Activated T-cell treated with anti-CD3 and anti-CD28 coated beads for 4 hours (primary cell): ENCODE measurements around the gene LAIR1.
A peak's percentile ranks its signal among the peaks of the same experiment; 100 is the strongest.
"Not testable (repeated sequence)": the region's sequence is repeated elsewhere in the genome, so short reads cannot be mapped to it uniquely, and the experiment has no call there.

ENCODE experiments used
- DNase-seq: peaks from one replicate; pipeline ENCODE4 v3.0.0-alpha.2; 2020

Gene LAIR1

DNA sequence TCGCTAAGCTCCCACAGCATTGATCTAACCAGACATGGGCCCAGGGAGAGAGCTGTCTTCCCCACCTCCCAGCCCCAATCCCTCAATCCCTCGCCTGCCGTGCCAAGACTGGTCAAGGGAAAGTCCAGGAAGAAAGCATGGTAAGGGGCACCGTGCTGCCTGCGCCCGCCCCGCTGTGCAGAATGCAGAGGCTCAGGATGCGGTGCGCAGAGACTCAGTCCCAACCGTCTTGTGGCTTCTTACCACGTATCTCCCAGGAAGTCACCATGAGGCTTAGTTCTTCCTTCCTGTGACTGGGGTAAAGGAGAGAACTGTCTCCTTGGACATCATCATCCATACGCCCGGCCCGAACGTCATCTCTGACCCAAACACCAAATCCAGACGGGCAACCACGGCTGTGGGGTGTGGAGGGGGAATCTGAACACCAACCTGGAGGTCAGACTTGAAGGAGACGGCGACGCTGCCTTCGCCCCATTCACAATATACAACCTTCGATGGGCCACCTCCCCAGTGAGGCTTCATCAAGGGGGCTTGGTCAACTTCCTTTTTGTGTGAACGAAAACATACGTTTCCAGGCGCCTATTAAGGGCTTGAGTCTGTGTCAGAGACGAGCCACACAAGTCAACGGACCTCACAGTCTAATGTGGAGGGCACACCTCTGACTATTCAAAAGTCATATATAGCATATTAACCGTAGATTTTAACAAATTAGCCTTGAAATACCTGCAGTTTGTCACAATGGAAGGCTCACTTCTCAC, 10.6 kb upstream of the LAIR1 start:
- not testable (repeated sequence) for DNase-seq

DNA sequence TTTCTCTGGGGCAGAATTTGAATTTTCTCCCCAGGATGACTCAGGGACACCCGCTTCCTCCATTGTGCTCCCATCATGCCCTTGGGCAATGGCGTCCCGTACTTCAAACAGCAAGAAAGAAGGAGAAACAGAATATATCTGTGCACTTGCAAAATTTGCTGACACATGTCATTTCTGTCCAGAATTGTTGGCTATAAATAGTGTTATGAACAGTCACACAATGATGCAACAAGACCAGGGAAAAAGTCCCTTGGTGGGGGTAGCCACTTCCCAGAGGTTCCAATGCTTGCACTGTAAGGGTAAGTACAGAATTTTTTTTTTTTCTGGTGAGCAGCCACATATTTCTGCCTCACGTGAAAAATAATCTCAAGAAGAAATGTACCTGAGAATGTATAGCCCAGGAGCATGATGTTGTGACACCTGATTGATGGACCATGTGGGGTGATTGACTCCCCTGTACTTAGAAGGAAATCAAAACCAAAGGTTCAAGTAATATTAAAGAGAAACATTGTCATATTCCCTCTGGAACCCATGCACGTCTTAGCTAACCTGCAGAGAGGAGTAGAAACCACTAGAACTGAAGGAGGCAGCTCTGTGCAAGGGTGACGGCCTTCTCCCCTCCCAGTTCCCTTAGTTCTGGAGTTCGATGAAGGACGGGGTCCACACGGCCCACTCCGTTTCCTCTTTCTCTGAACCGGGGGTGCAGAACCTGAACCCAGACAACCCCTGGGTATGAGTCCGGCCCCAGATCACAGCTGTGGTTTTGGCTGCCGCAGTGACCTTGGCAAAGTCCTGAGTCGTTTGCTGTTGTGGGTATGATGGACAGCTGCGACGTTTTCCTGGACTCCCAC, 9.3 kb upstream of the LAIR1 start:
- DNase-seq: no peak

DNA sequence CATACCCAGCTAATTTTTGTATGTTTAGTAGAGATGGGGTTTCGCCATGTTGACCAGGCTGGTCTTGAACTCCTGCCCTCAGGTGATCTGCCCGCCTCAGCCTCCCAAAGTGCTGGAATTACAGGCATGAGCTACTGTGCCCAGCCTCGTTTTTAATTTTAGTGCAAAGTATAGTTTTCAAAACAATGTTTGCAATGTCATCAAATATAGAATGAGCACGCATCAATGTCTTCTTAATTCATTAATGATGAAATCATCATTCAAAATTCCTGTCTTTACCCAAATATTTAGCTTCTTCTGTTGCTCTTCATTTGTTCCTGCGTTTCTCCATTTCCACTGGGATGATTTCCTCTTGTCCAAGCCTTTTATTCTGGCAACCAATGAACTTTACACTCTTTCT, 6.7 kb upstream of the LAIR1 start:
- not testable (repeated sequence) for DNase-seq

DNA sequence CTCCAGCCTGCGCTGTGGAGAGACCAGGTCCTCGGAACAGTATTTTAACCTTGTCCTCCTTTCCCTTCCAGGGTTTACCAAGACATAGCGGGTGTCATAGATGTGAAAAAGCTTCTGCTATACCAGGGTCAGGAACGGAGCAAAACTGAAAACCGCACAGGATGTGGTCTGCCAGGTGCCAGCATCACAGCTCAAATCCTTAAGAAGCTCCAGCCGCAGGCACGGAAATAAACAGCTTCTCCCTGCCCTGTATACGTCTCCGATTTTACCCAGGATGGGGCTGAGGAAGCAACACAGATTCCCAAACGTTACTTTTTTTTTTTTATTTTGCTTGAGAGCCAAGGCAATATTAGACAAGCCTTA, 5.7 kb upstream of the LAIR1 start:
- peak; percentile 29 for DNase-seq

DNA sequence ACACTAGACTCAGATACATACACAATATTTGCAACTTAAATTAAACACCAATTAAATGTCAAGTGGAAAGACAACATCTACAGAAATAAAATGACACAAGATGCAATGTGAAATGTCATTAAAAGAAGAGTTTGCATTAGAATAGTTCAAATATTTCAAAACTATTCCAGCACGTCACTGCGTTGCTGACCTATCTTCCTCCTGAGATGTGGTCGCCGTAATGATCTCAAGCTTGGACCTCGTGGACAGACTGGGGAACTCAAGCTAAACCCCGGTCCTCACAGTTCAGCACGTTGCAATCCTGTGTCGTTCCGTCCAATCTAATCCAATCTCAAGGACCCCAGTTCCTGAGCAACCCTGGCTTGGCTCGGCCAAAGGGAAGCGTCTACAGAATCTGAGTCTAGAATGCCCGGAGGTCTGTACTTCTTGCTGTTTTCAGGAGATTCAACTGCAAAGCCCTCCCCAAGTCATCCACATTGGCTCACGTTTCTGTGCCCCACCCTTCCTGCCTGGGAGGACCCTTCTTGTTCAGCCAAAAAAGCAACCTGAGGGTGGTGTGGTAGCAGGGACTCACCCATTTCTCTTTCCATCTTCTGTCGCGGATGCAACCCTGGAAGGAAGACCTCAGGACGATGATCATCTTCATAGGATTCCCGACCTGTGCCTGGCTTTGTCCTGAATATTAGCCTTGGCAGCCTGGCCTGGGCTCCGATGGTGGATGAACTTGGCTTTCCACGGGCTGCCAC, 5.1 kb upstream of the LAIR1 start:
- not testable (repeated sequence) for DNase-seq

DNA sequence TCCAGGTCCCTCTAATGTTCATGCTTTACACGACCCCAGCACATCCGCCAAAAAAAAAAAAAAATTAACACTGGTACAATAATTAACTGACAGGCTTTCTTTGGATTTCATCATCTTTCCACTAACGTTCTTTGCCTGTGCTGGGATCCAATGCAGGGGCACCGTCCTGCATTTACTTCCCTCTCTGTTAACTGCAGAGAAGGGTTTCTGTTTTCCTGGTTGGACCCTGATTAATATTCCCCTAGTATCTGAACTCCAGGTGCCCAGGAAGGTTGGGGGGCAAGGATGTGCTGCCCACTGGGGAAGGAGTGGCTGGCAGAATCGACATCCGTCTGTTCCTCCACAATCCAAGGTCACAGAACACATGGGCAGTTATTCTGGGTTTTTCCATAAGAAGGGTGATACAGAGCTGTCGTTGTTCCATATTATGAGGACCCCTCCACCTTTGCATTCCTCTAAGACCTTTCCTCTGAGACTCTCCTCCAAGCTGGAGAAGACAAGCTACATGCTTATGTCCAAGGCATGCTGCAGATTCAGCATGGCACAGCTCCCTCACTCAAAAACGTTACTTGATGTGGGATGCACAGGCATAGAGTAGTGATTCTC, 4.5 kb upstream of the LAIR1 start:
- no peak for DNase-seq

DNA sequence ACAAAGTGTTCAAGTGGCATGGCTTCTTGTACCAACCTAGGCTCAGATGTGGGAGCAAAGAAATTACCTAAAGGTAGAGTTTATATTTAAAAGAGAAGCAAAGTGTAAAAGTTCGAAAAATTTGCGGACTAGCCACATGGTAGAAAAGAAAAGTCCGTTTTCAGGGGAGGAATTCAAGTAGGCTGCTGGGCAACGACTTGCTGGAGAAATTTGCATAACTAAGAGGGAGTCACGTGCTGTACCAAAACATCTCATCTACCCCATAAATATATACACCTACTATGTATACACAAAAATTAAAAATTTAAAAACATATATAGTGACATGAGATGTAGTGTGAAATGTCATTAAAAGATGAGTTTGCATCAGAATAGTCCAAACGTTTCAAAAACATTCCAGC, 2.1 kb upstream of the LAIR1 start:
- DNase-seq: no peak

DNA sequence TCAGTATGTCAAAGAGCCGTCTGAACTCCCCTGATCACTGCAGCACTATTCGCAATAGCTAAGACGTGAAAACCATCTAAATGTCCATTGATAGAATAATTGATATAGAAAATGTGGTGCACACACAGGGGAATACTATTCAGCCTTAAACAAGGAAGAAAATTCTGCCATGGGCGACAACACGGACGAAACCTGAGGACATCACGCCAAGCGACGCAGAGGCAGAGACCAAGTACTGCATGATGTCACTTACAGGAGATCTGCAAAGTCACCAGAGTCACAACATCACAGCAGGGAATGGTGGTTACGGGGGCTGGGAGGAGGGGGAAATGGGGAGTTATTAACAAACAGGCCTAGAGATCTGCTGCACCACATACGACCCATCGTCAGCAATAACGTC, 1.1 kb upstream of the LAIR1 start:
- not testable (repeated sequence) for DNase-seq

DNA sequence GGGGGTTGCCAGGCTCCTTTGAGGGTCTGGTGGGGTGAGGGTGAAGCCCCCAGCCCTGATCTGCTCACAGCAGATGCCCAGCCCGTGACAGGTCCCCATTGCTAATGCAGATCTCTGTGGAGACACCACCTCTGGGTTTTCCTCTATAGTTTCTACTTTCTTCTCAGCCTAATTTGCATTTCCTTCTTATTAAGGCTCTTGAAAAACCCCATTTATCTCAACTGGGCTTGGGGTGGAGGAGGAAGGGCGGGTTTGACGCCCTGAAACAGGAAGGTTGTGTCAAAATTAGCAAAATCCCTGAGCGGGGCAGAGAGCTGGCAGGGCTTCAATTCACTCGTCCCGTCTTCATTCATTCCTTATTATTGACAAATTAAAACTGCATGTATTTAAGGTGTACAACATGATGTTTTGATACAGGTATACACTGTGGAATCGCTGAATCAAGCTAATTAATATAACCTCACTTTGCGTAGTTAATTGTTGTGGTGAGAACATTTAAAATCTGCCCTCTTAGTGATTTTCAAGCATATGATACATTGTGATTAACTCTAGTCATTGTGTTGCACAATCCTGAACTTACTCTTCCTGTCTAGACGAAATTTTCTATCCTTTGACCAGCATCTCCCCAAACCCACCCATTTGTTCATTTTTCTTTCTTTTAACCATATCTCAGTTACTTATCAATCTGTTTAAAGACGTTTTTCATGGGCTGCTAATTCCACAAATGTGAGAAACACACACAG, 2.9 kb downstream of the LAIR1 start:
- DNase-seq: not testable (repeated sequence)

DNA sequence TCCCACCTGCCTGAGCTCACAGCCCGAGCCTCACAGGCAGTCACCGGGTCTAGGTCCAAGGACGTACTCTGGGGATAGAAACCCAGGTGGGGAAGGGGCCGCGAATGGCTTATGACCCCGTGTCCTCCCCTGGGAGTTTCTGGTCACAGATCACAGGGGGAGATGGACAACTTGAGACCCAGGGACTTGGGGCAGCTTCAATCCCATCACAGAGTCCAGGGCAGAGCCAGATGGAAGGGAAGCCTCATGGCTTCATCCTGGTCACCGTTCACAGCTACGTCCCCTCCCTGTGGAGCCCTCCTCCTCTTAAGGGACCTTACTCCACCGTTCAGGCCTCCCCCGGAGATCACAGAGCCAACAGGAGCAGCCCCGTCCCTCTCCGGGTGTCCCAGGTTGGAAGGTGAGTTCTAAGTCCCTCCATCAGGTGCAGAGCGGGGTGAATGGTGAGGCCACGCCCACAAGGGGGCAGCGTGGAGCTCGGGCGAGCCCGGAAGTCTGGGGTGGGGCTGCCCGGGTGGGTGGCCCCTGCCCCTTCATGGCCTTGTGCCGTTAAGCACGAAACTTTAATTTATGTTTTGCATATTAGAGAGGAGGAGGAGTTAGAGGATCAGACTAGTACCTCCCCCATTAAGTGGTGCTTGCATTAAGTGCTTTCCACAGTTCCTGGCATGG, 5.4 kb downstream of the LAIR1 start:
- peak; percentile 58 for DNase-seq

DNA sequence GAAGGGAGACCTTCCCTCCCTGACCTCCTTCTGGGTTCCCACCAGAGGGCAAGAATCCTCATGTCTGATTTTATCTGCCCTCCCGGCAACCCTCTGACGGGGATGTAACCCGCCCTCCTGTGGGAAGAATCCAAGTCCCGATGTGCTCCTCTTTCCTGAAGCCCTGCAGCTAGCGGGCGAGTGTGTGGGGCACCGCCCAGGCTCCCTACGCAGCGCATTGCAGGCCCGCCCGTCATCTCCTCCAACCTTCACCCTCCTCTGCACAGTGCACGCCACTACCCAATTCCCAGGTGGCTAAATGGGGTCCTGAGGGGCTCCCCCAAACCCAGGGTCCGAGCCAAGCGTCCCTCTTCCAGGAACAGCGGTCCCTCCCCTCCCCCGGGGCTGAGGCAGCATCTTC, 7.3 kb downstream of the LAIR1 start:
- DNase-seq: no peak

DNA sequence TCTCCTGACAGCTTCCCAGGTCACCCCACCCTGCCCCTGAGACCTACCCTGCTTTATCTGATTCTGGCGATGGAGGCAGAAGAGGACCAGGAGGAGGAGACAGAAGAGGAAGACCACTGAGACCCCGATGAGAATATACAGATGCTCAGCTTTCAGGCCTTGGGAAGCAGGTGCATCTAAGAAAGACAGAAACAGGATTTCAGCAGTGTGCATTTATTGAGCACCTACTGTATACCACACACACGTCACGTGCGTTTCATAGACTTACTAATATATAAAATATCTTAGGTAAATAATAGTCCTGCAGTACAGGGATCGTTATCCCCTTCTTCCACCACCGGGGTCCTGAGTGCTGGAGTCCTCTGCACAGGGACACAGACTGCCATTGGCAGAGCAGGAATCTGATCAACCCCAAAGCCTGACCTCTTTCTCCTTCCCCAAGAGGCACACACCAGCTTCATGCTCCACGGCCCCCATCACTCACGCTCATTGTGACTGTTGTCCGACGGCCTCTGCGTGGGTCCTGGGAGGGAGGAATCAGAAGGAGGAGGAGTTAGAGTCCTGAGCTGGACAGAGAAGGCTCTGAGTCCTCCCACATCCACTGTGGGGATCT, 8.2 kb downstream of the LAIR1 start:
- DNase-seq: no peak

DNA sequence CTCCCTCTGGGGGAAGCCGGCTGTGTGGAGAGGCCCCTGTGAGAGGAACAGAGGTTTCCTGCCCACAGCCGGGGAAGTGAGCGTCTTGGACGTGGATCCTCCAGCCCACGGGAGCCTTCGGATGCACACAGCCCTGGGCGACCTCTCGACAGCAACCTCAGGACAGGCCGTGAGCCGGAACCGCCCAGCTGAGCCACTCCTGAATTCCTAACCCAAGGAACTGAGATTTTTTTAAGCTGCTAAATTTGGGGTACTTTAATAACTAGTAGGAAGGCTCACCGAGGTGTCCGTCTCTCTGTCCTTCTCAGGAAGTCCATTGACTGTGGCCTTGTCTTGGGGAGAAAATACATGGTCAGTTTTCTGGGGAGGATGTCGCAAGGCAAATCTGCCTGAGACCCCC, 9.1 kb downstream of the LAIR1 start:
- no peak for DNase-seq

DNA sequence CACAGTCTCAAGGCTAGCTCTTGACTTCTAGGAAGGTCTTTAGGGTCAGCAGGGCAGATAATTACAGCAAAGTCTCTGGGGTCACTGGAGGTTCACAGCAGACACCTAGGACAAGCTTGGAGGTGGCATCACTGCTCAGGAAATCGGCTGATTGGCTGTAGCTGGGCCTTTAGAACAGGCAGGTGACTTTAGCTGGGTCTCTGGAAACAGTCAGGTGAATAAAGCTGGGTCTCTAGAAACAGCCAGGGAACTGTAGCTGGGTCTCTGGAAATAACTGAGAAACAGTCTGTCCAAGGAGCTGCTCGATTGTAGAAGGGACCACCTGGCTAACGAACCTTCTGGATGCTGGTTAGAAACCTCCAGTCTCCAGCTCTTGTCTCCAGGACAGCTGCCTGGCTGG, 10.0 kb downstream of the LAIR1 start:
- DNase-seq: no peak

DNA sequence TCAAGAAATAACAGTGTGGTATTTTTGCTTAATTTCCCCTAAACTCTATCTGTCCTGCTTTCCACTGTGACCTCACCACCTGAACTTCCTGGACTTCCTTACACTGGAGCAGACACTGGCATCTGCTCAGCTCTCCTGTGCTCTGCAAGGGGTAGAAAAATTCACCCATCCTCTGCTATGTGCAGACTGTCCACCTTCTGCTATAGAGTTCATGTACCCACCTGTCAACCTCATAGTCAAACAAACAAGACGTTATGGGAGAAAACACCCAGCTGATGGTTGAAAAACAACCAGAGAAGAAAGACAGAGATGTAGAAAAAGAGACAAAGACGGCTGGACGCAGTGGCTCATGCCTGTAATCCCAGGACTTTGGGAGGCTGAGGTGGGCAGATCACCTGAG, 12.2 kb downstream of the LAIR1 start:
- DNase-seq: no peak

DNA sequence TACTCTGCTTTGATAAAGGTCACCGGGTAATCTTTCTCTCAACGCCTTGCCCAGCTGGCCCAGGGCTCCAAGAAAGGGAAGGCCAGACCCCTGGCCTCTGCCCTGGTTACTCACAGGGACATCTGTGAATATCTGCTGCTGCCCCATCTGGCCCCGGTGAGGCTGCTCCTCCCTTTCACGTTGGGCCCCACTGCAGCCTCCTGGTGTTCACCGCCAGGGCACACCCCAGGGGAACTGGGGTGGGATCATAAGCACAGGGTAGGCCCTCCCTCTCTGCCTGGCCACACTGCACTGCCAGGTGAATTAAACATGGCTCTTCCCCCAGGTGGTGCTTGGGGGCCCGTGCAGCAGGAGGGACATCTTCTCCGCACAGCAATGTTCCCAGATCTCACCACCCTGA, 12.7 kb downstream of the LAIR1 start:
- no peak for DNase-seq

DNA sequence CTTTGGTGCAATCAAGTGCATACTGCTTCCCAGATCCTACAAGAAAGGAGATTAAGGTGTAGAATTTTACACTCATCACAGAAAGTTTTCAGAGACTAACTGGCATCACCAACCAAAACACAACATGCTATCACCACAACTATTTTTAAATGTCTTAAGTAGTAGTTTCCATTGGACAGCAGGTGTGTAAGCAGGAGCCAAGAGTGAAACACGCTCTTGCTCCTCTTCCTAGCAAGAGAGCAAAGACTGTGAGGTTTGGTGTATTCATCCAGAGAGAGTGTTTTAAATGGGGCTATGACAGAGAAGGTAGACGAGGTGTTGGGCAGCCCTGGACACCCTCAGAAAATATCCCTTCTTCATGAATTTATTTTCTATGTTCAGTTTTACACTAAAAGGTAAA, 13.3 kb downstream of the LAIR1 start:
- no peak for DNase-seq

DNA sequence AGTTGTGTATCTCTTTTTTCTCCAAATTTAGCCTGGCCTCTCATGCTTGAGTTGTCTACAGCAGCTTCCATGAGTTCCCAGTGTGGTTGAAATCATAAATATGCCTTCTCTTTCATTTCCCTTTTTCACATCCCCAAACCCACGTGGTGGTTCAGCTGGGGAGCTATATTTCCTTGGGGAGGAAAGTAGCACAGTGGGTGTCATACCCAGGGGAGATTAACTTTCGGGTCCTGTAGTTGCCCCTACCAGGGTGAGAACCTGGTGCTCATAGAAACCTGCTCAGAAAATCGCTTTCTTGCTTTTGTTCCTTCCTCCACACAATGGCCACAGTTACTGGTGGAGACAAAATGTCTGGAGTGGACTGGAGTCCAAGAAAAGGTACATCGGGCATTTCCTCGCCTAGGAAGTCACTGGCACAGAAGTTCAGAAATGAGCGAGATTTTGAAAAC, 18.8 kb downstream of the LAIR1 start:
- no peak for DNase-seq

DNA sequence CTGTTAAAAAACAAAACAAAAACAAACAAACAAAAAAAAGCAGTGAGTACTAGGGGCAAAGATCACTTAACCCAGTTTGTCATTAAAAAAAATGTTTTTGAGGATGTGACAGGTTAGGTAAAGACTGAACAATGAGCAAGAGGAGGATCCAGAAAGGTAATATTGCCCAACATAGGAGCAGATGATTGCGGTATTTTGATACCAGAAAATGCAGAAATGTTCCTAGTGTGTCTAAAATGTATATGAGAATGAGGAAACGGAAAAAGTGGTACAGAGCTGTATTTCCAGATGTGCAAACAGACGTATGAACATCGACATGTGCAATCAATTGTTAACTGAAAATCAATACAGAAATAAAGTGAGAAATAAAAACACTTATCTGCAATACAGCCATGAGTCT, 20.9 kb downstream of the LAIR1 start:
- DNase-seq: no peak

DNA sequence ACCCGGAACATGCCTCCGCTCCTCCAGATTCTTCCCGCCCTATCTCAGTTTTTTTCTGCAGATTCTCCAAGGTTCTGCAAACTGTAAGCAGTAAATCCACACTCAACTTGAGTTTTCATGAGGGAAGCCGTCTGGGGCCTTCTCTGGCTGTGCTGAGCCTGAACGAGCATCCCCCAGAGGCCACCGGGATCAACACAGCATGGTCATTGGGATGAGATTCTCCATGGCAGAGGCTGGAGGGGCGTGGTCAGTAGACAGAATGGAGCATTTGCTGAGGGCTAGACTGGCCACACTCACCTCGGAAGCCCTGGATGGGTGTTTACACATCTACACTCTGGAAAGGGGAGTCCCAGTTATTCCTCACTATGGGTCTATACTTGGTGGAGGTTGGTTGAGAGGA, 23.4 kb downstream of the LAIR1 start:
- no peak for DNase-seq

DNA sequence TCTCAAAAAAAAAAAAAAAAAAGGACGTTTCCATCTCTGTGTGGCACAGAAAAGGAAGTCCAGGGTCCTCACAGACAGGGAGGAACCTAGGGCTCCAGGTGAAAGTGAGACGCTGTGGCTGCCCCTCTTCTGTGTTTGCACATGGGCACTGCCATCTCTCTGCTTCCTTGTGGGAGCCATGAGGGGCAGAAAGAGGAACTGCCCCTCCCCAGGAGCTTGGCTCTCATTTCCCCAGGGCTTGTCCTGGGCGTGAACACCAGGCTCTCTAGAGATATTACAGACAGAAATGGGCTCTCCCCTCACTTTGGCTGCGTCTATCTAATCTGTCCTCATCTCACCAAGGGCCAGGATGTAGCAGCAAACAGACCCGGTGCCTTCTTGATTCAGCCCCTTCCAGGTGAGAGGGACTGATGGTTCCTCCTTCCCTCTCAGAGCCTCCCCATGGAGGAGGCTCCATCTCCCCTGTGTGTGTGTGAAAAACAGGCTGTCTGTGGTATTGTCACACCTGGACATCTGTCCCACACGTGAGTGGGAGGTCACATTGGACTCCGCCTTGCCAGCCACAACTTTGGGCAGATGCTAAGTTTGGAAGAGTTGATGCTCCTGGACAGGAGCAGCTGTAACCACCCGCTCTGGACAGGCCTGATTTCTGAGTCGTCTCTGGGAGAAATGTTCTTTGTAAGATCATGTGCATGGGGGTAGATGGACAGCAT, 24.9 kb downstream of the LAIR1 start:
- DNase-seq: no peak
